GM12892 (cell line): ENCODE data around the gene VSIR.

Source experiments
- POLR2A ChIP-seq: IDR thresholded peaks from 2 replicates; pipeline ENCODE4 v1.6.1; 2011; ENCODE audit warnings: low read depth, low read length, control low read depth
- POLR2AphosphoS5 ChIP-seq: IDR thresholded peaks from 2 replicates; pipeline ENCODE4 v1.6.1; 2011; ENCODE audit warnings: low read depth, low read length, control low read depth
- TAF1 ChIP-seq: IDR thresholded peaks from 2 replicates; pipeline ENCODE4 v1.6.1; 2011; ENCODE audit warnings: low read depth, mild to moderate bottlenecking, control low read depth, low read length, borderline replicate concordance

- TF ChIP-seq POLR2A (no peak), POLR2AphosphoS5 (no peak), TAF1 (no peak)
These were observed 30.1 kb downstream of the VSIR start for GRCh38 chr10:71743089-71743838.
